GM12875 (cell line): ENCODE measurements around the gene NTN3.

Source experiments
- H3K4me3 ChIP-seq: one replicate; pipeline ENCODE4 v1.5.1; 2011; ENCODE audit warnings: low read depth, low read length, control low read depth
- CTCF ChIP-seq: IDR thresholded peaks from 2 replicates; pipeline ENCODE4 v1.5.1; 2011; ENCODE audit warnings: low read depth, mild to moderate bottlenecking, control low read depth, inconsistent platforms, low read length, moderate library complexity, borderline replicate concordance; ENCODE audit not compliant: insufficient read depth

Gene NTN3

GRCh38 chr16:2513405-2514332, 42.6 kb downstream of the NTN3 start, which contains the start of gene ATP6V0C:
Gene ATP6V0C (plus strand): TSS chr16:2513952. CDS start chr16:2514104, 152 bp downstream.
- no peak for TF ChIP-seq CTCF

GRCh38 chr16:2514333-2515179, 43.5 kb downstream of the NTN3 start:
- peak overlapping the region; percentile 90 for H3K4me3 ChIP-seq
- TF ChIP-seq CTCF = no peak

More at GRCh38 chr16:2513405-2514332, 42.6 kb downstream of the NTN3 start, which contains the start of gene ATP6V0C:
- H3K4me3 ChIP-seq = peak within 1 kb of the TSS; percentile 90

GRCh38 chr16:2515180-2515851, 44.2 kb downstream of the NTN3 start:
- H3K4me3 ChIP-seq = peak overlapping the region; percentile 90
- no peak for TF ChIP-seq CTCF

GRCh38 chr16:2516391-2517240, 45.5 kb downstream of the NTN3 start:
- TF ChIP-seq CTCF = no peak
- H3K4me3 ChIP-seq = no peak overlapping the region

- no peak for TF ChIP-seq CTCF
- no peak overlapping the region for H3K4me3 ChIP-seq
Observed at GRCh38 chr16:2517954-2518605, 47.0 kb downstream of the NTN3 start.
